Measurements from ENCODE around the gene CCN2. TPM values are rescaled to one million over a fixed set of nuclear protein-coding genes. Genes with fewer than 3 reads are reported as not detected.

Gene CCN2
- total and polyA plus RNA-seq, 12 donors: 6.9 to 164 (median 65.8) TPM

DNA sequence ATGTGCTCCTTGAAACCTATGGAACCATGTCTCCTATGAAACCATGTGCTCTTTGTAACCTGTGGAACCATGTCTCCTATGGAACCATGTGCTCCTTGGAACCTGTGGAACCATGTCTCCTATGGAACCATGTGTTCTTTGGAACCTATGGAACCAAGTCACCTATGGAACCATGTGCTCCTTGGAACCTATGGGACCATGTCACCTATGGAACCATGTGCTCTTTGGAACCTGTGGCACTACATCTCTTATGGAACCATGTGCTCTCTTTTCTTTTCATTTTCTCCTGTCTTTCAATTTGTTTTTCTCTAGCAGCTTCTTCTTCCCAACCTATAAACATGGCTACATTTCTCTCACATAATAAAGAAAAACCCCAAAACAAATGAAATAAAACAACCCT is 11.9 kb upstream of the CCN2 start:
- Histone ChIP-seq H3K27ac (no peak overlapping the region), H3K36me3 (replicated peaks in 1 of 2) (no peaks in the 10 kb centered on the region), H3K4me1 (replicated peaks in 1 of 2) (no peaks in the 10 kb centered on the region), H3K27me3 (no peaks in the 10 kb centered on the region), H3K9me3 (replicated peaks in 1 of 3) (no peaks in the 10 kb centered on the region), H3K4me3 (no peak overlapping the region)
- DNase-seq: no peak
- intact Hi-C loops (cut with DNase I): no loop called here
- TF ChIP-seq, protein P1, sequence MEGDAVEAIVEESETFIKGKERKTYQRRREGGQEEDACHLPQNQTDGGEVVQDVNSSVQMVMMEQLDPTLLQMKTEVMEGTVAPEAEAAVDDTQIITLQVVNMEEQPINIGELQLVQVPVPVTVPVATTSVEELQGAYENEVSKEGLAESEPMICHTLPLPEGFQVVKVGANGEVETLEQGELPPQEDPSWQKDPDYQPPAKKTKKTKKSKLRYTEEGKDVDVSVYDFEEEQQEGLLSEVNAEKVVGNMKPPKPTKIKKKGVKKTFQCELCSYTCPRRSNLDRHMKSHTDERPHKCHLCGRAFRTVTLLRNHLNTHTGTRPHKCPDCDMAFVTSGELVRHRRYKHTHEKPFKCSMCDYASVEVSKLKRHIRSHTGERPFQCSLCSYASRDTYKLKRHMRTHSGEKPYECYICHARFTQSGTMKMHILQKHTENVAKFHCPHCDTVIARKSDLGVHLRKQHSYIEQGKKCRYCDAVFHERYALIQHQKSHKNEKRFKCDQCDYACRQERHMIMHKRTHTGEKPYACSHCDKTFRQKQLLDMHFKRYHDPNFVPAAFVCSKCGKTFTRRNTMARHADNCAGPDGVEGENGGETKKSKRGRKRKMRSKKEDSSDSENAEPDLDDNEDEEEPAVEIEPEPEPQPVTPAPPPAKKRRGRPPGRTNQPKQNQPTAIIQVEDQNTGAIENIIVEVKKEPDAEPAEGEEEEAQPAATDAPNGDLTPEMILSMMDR (IDR thresholded peaks at IDR 0.05): no peak
- no peak for TF ChIP-seq POLR2A (IDR thresholded peaks at IDR 0.05)

DNA sequence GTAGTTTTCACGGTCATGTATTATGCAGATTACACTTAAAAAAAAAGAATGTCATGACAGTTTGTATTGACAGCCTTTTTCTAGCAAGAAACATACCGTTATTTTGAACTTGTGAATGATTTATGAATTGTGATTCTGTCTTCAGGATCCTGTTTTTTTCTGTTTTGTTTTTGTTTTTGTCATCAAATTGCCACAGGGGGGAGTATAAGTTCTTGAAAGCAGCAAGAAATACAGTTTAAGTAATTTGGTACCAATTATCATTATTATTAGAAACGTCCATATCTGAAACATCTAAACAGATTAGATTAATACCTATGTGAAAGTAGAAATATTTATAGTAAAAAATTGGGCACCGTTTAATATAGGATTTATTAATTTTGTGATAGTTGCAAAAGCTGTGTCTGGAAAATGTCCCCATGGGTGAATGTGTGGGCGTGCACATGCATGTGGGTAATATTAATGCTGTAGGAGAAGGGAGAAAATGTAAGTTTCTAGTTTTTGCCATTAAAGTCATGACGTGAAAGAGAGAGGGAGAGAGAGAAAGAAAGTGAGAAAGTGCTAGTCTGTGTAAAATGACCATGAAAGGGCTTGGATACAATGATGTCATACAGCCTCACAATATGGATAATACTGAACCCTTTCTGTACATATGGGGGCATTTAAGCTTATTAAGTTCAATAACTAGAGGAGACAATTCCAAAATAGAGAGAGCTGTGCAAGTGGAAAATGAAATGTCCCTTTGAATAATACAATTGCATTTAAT is 9.4 kb upstream of the CCN2 start:
- Histone ChIP-seq H3K9me3 (replicated peaks in 1 of 3) (no peaks in the 10 kb centered on the region), H3K4me1 (replicated peaks in 1 of 2) (no peaks in the 10 kb centered on the region), H3K4me3 (no peak overlapping the region), H3K27ac (no peak overlapping the region), H3K36me3 (replicated peaks in 1 of 2) (no peaks in the 10 kb centered on the region), H3K27me3 (no peaks in the 10 kb centered on the region)
- WGBS, 4 donors: 34 to 44% (median 40%) methylated on average over 6 of the region's 6 CpGs
- no peak for TF ChIP-seq POLR2A (IDR thresholded peaks at IDR 0.05)
- TF ChIP-seq, protein P1 (IDR thresholded peaks at IDR 0.05): peak in 3 of 6 experiments; percentile 11 to 40 (median 34)
- intact Hi-C loops (cut with DNase I): no loop called here
- DNase-seq: no peak

DNA sequence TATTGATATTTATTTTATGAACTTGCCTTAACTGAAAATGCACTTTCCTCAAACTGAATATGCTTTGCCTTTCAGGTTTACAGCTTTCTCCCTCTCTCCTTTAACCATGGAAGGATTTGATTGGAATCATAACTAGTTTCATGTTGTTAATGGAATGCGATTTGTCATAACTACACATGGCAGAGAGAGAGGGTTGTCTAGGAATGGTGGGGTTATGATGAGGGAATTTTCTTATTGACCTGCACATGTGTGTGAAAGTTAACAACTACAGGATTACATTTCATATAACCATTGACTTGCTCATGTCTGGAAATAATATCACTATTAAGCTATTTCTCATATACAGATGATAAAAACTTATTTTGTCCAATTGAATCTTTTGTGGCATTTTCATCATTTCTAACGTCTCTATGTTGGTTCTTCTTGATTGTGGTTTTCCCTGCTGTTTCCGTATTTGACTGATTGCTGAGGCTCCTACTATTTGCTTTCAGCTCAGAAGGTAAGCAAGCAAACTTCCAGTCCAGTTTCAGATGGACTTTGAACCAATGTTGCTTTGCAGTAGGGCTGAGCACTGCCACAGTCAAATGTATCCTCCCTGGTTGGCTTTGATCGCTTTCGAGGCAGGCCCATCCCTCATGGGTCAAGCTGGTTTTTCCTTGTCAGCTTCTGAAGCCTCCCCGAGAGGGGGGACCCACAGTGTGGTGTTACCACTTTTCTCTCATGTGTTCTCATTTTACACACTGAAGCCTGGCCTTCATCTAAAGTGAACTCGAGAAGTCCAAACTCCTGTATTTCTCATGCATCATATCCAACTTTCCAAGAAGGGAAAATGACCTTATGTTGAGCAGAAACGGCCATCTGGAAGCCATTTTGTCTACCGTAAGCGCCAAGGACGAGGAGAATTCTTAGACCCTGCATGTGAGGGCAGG is 7.6 kb upstream of the CCN2 start:
- intact Hi-C loops (cut with DNase I): no loop called here
- DNase-seq: no peak
- TF ChIP-seq, protein P1 (IDR thresholded peaks at IDR 0.05): no peak
- no peak for TF ChIP-seq POLR2A (IDR thresholded peaks at IDR 0.05)
- H3K27me3 ChIP-seq: no peaks in the 10 kb centered on the region
- no peak overlapping the region for H3K27ac ChIP-seq
- 75 to 91% (median 78%) methylated on average over 11 of the region's 11 CpGs for WGBS, 4 donors
- no peaks in the 10 kb centered on the region for H3K36me3 ChIP-seq (replicated peaks in 1 of 2)
- H3K4me1 ChIP-seq (replicated peaks in 1 of 2): no peaks in the 10 kb centered on the region
- no peak overlapping the region for H3K4me3 ChIP-seq
- H3K9me3 ChIP-seq (replicated peaks in 1 of 3): no peaks in the 10 kb centered on the region

DNA sequence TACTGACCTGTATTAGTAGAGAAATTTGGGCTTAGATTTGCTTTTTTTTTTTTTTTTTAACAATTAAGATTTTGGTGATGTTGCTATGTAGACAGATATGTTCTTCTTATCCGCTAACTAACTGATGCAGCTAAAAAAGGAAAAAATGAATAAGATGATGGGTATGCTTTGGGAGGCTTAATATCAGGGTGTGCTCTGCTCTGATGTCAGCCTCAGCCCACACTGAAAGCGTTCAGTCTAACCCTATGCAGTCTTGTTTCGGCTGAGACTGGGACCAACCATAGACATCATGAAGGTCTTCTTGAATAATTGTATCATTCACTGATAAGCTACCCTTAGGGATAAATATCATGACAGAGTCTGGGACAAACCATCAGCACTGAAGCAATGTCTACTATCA is 6.9 kb upstream of the CCN2 start:
- Histone ChIP-seq H3K36me3 (replicated peaks in 1 of 2) (no peaks in the 10 kb centered on the region), H3K27me3 (no peaks in the 10 kb centered on the region), H3K4me1 (replicated peaks in 1 of 2) (no peaks in the 10 kb centered on the region), H3K4me3 (no peak overlapping the region), H3K27ac (no peak overlapping the region), H3K9me3 (replicated peaks in 1 of 3) (no peaks in the 10 kb centered on the region)
- 81 to 90% (median 82%) methylated on average over 3 of the region's 3 CpGs for WGBS, 4 donors
- intact Hi-C loops (cut with DNase I): no loop called here
- no peak for TF ChIP-seq POLR2A (IDR thresholded peaks at IDR 0.05)
- TF ChIP-seq, protein P1 (IDR thresholded peaks at IDR 0.05): no peak
- no peak for DNase-seq

Data from adrenal gland (tissue), 12 donors.